ENCODE data around the gene MLLT1.

GRCh38 chr19:6226012-6226411 lies 53.8 kb downstream of the MLLT1 start:
- TF ChIP-seq CTCF (conservative IDR thresholded peaks at IDR 0.05; ENCODE audit: low read length) (no peak), EZH2phosphoT487 (IDR thresholded peaks at IDR 0.05; ENCODE audit: borderline replicate concordance, low read depth, low read length) (no peak)

All from OCI-LY7 (cell line).